Activated T-helper 17 cell treated with anti-CD3 and anti-CD28 coated beads, Interleukin-2, amount 50 U/mL, for 72 hours (primary cell): Measurements from ENCODE around the gene ZNF594. TPM values are rescaled to one million over a fixed set of nuclear protein-coding genes. Genes with fewer than 3 reads are reported as not detected.

ENCODE experiments used
- ATAC-seq: fragments of 150-1000 bp; cut with Tn5 transposase; replicated peaks from 2 replicates; pipeline ENCODE4 v1.10.0; 2021; ENCODE audit warnings: mild to moderate bottlenecking, moderate library complexity
- H3K27ac Mint-ChIP-seq: one replicate; pipeline ENCODE4 v1.8.0; 2022; ENCODE audit warnings: mixed read lengths
- H3K27me3 Mint-ChIP-seq: one replicate; pipeline ENCODE4 v1.8.0; 2022; ENCODE audit warnings: mixed read lengths
- H3K36me3 Mint-ChIP-seq: one replicate; pipeline ENCODE4 v1.8.0; 2022; ENCODE audit warnings: low read depth, mild to moderate bottlenecking, mixed read lengths
- H3K4me1 Mint-ChIP-seq: one replicate; pipeline ENCODE4 v1.8.0; 2022; ENCODE audit warnings: mixed read lengths
- H3K4me3 Mint-ChIP-seq: one replicate; pipeline ENCODE4 v1.8.0; 2022; ENCODE audit warnings: mild to moderate bottlenecking, mixed read lengths
- H3K9me3 Mint-ChIP-seq: one replicate; pipeline ENCODE4 v1.8.0; 2022; ENCODE audit warnings: mixed read lengths
- total RNA-seq, 2 donors: library from RNA; stranded (reverse); gene quantifications; one replicate each; pipeline ENCODE4 v1.2.3, GENCODE V29; 2022

Gene ZNF594
- total RNA-seq, 2 donors from 2014 or later = 4.7 to 6.3 TPM

DNA sequence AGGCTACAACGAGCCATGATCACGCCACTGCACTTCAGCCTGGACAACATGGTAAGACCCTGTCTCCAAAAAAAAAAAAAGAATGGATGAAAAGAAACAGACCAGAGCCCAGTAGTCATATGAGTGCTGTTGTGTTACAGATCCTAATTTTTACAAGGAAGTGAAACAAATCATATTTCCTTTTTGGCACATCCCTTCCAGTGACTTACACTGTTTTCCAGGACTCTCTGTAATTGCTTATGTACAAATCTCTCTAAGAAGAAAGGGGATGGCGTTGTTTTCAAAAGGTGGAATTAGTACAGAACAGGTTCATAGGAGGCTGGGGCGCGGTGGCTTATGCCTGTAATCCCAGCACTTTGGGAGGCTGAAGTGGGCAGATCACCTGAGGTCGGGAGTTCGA lies 19.8 kb upstream of the ZNF594 start:
- peaks cover 4% of the 10 kb centered on the region for H3K4me1 Mint-ChIP-seq

DNA sequence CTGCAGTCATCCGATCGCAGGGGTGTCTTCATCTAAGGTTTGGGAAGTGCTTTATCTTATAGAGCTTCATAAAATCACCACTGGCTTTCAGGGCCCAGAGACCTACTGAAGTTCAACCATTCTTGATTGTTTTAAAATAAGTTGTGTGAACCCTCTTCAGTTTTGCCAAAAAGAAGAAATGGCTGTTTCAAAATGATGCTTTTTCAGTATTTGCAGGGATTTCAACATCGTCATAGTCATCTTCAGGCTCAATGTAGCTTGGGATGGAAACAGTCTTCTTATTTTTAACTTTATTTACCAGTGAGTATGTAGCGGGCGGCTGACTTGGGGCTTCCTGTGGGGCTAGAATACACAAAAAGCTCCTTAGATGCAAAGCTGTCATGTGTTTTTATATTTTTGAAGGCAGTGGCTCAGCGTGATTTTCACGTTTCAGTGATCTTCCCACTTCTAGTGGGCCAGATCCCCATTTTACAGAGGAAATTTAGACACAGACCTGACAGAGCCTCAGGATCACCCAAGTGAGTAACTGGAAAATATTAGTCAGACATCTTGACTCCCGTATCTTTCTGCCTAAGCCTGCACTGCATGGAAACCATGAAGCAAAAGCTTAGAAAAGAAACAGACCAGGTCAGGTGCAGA lies 19.1 kb upstream of the ZNF594 start:
- peak overlapping the region; percentile 44 for H3K27ac Mint-ChIP-seq
- H3K4me1 Mint-ChIP-seq = peaks cover 4% of the 10 kb centered on the region

More for the DNA sequence above, 19.8 kb upstream of the ZNF594 start:
- Mint-ChIP-seq H3K4me3 (no peak overlapping the region), H3K27me3 (no peaks in the 10 kb centered on the region), H3K9me3 (no peaks in the 10 kb centered on the region), H3K27ac (peak overlapping the region; percentile 44), H3K36me3 (no peaks in the 10 kb centered on the region)
- ATAC-seq = no peak

DNA sequence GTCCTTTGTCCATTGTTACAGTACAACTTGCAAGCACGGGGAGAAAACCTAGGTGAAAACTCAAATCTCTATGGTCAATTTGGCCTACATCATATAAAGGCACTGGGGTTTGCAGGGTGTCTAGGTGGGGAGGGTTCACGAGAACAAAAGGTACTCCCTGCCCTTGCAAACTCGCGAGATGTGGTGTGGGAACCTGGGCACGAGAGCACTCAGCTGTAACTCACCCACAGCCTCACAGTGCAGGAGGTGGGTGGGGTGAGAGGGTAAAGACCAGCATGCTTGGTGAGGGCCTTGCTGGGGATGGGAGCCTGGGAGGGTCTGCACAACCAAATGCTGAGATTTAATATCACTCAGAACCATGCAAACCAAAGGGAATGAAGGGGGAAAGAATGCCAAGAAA lies 18.4 kb upstream of the ZNF594 start:
- no peaks in the 10 kb centered on the region for H3K27me3 Mint-ChIP-seq
- no peak for ATAC-seq
- H3K4me1 Mint-ChIP-seq = peaks cover 4% of the 10 kb centered on the region
- H3K4me3 Mint-ChIP-seq = no peak overlapping the region
- no peak overlapping the region for H3K27ac Mint-ChIP-seq
- H3K9me3 Mint-ChIP-seq = no peaks in the 10 kb centered on the region
- H3K36me3 Mint-ChIP-seq = no peaks in the 10 kb centered on the region

More for the DNA sequence above, 19.1 kb upstream of the ZNF594 start:
- Mint-ChIP-seq H3K27me3 (no peaks in the 10 kb centered on the region), H3K9me3 (no peaks in the 10 kb centered on the region), H3K36me3 (no peaks in the 10 kb centered on the region), H3K4me3 (no peak overlapping the region)
- ATAC-seq = no peak

DNA sequence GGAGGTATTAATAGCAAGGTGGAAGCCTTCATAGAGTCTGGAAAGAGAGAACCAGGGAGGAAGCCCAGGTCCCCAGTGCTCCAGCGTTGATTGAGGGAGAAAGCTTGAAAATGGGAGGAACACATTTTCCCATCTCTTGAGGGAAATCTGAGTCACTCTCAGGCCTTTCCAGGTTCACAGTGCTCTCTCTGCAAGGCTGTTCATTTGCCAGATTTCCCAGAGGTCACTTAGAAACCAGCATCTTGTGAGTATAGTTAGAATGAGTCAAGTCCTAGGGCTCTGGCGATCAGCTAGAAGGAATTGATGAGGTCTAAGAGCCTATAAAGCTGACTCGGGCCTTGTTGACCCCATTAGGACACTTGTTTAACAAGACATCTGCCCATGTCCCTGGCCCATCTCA lies 17.7 kb upstream of the ZNF594 start:
- H3K27ac Mint-ChIP-seq = no peak overlapping the region
- H3K36me3 Mint-ChIP-seq = no peaks in the 10 kb centered on the region
- H3K9me3 Mint-ChIP-seq = no peaks in the 10 kb centered on the region
- H3K27me3 Mint-ChIP-seq = no peaks in the 10 kb centered on the region
- no peak for ATAC-seq
- peaks cover 4% of the 10 kb centered on the region for H3K4me1 Mint-ChIP-seq
- no peak overlapping the region for H3K4me3 Mint-ChIP-seq

DNA sequence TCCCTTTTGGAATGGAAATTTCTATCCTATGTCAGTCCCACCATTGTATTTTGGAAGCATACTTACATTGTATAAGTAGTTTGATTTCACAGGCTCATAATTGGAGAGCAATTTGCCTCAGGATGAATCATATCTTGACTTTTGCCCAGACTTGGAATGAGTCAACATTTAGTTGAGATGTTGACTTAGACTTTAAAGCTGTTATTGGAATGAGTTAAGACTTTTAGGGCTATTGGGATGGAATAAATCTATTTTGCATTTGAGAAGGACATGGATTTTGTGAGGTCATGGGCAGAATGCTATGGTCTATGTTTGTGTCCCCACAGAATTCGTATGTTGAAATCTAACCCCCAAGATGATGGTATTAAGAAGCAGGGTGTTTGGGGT lies 12.2 kb upstream of the ZNF594 start:
- Mint-ChIP-seq H3K27me3 (no peaks in the 10 kb centered on the region), H3K4me3 (no peak overlapping the region), H3K4me1 (peaks cover 11% of the 10 kb centered on the region), H3K36me3 (no peaks in the 10 kb centered on the region), H3K27ac (no peak overlapping the region), H3K9me3 (no peaks in the 10 kb centered on the region)
- ATAC-seq = peak; percentile 78

DNA sequence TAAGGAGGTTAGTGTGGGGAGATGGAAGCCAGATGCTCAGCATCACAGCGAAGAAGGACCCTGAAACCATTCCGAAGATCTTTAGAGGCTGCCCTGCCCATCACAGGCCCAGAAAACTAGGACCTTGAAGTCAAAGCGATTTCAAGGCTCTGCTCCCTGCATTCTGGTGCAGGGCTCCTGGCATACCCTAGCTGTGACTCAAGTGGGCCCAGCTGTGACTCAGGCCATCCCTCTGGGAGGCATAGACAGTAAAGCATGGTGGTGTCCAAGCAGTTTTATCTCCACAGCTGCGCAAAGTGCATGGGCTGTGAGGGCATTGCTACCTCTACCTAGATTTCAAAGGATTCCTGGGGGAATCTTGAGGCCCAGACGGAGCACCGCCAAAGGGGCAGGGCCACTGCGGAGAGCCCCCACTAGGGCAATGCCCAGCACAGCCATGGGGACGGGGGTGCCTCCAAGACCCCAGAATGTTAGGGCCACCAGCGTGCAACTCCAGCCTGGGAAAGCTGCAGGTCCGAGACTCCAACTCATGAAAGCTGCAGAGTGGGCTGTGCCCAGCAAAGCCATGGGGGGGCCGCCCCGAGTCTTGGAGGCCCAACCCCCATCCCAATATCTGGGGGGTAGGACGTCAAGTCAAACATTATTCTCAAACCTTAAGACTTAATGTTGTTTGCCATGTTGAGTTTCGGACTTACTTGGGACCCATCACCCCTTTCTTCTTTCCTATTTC lies 11.7 kb upstream of the ZNF594 start:
- Mint-ChIP-seq H3K4me1 (peaks cover 11% of the 10 kb centered on the region), H3K27ac (no peak overlapping the region), H3K36me3 (no peaks in the 10 kb centered on the region), H3K27me3 (no peaks in the 10 kb centered on the region), H3K4me3 (no peak overlapping the region), H3K9me3 (no peaks in the 10 kb centered on the region)
- no peak for ATAC-seq

DNA sequence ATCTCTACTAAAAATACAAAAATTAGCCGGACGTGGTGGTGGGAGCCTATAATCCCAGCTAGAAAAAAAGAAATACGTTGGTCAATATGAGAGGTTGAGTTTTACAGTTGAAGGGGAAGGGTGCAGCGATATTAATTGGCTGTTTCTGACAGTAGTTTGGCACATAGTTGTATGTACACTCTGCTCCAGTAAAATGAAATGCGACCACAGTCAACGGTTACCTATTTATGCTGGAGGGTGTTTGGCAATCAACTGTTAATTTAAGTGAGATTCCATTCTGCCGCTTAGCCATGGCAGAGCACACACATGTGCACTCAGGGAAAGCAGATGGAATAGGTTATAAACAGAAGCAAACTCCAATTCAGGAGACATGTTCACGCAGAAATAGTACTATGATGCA lies 9.3 kb upstream of the ZNF594 start:
- no peaks in the 10 kb centered on the region for H3K27me3 Mint-ChIP-seq
- H3K36me3 Mint-ChIP-seq = no peaks in the 10 kb centered on the region
- peaks cover 7% of the 10 kb centered on the region for H3K4me1 Mint-ChIP-seq
- ATAC-seq = no peak
- no peaks in the 10 kb centered on the region for H3K9me3 Mint-ChIP-seq
- no peak overlapping the region for H3K4me3 Mint-ChIP-seq
- no peak overlapping the region for H3K27ac Mint-ChIP-seq

DNA sequence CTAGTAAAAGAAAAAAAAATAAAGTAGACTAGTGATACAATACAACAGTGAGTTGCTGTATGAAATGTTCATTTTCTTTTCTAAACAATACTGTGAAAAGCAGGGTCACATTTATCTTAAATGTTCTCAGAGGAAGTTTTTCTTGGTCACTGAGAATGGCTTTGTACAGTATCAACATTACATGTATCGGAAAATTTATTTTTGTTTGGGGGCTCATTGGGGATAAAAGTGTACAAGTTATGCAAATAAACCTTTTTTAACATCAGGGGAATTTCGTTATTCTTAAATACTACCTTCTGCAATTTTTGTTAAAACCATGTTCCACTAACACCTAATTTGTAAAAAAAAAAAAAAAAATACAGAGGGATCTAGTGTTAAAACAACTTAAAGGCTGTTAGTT lies 8.7 kb upstream of the ZNF594 start:
- Mint-ChIP-seq H3K4me1 (peaks cover 7% of the 10 kb centered on the region), H3K27ac (no peak overlapping the region), H3K9me3 (no peaks in the 10 kb centered on the region), H3K27me3 (no peaks in the 10 kb centered on the region), H3K4me3 (no peak overlapping the region), H3K36me3 (no peaks in the 10 kb centered on the region)
- ATAC-seq = no peak

DNA sequence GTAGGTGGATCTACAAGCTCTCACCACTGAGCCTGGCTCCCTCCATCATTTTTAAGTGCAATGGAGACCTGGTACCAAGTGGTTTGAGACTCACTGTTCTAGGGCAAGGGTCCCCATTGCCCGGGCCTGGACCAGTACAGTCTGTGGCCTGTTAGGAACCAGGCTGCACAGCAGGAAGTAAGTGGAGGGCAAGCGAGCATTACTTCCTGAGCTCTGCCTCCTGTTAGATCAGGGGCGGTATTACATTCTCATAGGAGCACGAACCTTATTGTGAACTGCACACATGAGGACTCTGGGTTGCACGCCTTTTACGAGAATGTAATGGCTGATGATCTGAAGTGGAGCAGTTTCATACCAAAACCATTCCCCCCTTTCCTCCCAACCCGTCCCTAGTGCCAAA lies 6.8 kb upstream of the ZNF594 start:
- Mint-ChIP-seq H3K27ac (no peak overlapping the region), H3K4me1 (no peaks in the 10 kb centered on the region), H3K27me3 (no peaks in the 10 kb centered on the region), H3K36me3 (no peaks in the 10 kb centered on the region), H3K4me3 (no peak overlapping the region), H3K9me3 (no peaks in the 10 kb centered on the region)
- ATAC-seq = no peak

DNA sequence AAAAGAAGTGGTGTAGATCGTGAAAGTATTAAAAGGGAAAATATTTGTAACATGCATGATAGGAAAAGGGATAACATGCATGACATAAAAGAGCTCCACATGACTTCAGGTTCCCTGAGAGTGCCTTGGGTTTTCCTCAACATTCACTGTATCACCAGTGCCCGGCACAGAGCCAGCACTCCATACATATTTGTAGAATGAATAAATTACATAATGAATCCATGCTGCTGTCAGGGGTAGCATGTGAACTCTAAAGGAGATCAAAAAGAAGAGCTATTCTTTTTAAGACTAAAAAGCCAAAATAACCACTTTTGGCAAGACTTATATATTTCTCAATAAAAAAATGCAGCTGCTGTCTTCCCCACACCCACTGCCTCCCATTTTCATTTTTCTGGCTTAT lies 2.7 kb upstream of the ZNF594 start:
- Mint-ChIP-seq H3K4me1 (peaks cover 22% of the 10 kb centered on the region), H3K27me3 (no peaks in the 10 kb centered on the region), H3K4me3 (no peak overlapping the region), H3K27ac (no peak overlapping the region), H3K9me3 (no peaks in the 10 kb centered on the region), H3K36me3 (peaks cover 22% of the 10 kb centered on the region)
- ATAC-seq = no peak

DNA sequence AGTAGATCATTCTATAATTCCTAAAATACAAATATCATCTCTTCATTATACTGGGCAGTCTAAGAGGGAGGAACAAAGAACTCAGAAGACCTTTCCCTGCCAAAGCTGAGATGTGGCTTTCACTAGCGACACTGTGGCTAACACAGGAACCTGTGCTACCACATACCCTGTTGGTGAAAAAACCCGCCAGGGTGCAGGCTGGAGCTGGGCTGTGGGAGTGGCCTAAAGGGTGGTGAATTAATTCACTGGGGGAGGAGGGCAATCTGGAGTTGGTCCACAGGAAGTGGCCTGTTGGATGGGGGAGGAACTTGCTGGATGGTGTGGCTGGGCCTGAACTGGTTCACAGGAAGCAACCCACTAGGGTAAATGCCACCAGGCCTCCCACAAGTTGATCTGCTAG lies 7.4 kb downstream of the ZNF594 start:
- Mint-ChIP-seq H3K27ac (no peak overlapping the region), H3K9me3 (peaks cover 43% of the 10 kb centered on the region), H3K36me3 (peaks cover 52% of the 10 kb centered on the region), H3K4me1 (no peaks in the 10 kb centered on the region), H3K4me3 (no peak overlapping the region), H3K27me3 (no peaks in the 10 kb centered on the region)
- no peak for ATAC-seq

DNA sequence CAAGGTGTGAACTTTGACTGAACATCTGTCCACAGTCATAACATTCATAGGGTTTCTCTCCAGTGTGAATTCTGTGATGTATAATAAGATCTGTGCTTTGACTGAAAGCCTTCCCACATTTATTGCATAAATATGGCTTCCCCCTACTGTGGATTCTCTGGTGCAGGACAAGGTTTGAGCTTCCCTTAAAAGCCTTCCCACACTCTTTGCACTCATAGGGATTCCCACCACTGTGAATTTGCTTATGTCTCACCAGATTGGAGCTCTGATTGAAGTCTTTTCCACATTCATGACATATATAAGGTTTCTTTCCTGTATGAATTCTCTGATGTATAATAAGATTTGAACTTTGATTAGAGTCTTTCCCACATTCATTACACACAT lies 8.3 kb downstream of the ZNF594 start:
- Mint-ChIP-seq H3K27ac (no peak overlapping the region), H3K9me3 (peaks cover 41% of the 10 kb centered on the region), H3K36me3 (peaks cover 48% of the 10 kb centered on the region), H3K4me3 (no peak overlapping the region), H3K4me1 (no peaks in the 10 kb centered on the region), H3K27me3 (no peaks in the 10 kb centered on the region)
- ATAC-seq = no peak

DNA sequence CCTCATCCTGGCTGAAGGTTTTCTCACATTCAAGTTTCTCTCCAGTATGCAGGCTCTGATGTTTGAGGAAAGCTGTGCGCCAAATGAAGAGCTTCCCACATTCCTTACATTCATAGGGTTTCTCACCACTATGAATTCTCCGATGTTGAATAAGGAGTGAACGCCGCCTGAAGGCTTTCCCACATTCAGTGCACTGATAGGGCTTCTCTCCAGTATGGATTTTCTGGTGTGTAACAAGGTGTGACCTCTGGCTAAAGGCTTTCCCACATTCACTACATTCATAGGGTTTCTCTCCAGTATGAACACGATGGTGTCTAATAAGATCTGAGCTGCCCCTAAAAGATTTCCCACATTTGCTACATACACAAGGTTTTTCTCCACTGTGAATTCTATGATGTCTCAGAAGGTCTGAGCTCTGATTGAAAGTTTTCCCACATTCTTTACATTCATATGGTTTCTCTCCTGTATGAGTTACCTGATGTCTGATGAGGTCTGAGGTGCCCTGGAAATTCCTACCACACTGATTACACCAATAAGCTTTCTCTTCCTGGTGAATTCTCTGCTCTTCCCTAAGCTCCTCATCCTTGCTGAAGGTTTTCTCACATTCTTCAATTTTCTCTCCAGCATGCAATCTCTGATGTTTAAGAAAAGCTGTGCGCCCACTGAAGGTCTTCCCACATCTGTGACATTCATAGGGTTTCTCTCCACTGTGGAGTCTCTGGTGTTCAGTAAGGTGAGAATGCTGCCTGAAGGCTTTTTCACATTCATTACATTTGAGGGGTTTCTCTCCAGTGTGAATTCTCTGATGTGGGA lies 8.9 kb downstream of the ZNF594 start:
- Mint-ChIP-seq H3K36me3 (peaks cover 42% of the 10 kb centered on the region), H3K4me1 (no peaks in the 10 kb centered on the region), H3K27me3 (no peaks in the 10 kb centered on the region), H3K27ac (no peak overlapping the region), H3K4me3 (no peak overlapping the region), H3K9me3 (peaks cover 38% of the 10 kb centered on the region)
- no peak for ATAC-seq

DNA sequence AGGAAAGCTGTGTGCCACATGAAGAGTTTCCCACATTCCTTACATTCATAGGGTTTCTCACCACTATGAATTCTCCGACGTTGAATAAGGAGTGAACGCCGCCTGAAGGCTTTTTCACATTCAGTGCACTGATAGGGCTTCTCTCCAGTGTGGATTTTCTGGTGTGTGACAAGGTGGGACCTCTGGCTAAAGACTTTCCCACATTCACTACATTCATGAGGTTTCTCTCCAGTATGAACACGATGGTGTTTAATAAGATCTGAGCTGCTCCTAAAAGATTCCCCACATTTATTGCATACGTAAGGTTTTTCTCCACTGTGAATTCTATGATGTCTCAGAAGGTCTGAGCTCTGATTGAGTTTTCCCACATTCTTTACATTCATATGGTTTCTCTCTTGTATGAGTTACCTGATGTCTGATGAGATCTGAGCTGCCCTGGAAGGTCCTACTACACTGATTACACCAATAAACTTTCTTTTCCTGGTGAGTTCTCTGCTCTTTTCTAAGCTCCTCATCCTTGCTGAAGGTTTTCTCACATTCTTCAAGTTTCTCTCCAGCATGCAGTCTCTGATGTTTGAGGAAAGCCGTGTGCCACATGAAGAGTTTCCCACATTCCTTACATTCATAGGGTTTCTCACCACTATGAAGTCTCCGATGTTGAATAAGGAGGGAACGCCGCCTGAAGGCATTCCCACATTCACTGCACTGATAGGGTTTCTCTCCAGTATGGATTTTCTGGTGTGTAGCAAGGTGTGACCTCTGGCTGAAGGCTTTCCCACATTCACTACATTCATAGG lies 10.0 kb downstream of the ZNF594 start:
- H3K9me3 Mint-ChIP-seq = peaks cover 33% of the 10 kb centered on the region
- H3K4me3 Mint-ChIP-seq = no peak overlapping the region
- no peaks in the 10 kb centered on the region for H3K4me1 Mint-ChIP-seq
- peaks cover 34% of the 10 kb centered on the region for H3K36me3 Mint-ChIP-seq
- no peak overlapping the region for H3K27ac Mint-ChIP-seq
- H3K27me3 Mint-ChIP-seq = no peaks in the 10 kb centered on the region
- no peak for ATAC-seq
